Measurements from ENCODE around the gene PRRC2B.

GRCh38 chr9:131511416-131511815 lies 117.5 kb downstream of the PRRC2B start:
- no peak for TF ChIP-seq YY1 (IDR thresholded peaks at IDR 0.05; ENCODE audit: insufficient read depth, insufficient read length)
- TF ChIP-seq SUZ12 (IDR thresholded peaks at IDR 0.05; ENCODE audit: extremely low read depth, insufficient read depth, insufficient read length) = no peak
- no peak for TF ChIP-seq ZNF274 (IDR thresholded peaks at IDR 0.05; ENCODE audit: low read depth, low read length)
